ENCODE data around the gene CKAP5.

- TF ChIP-seq CTCF (conservative IDR thresholded peaks at IDR 0.05; ENCODE audit: low read length): no peak
- TF ChIP-seq EZH2phosphoT487 (IDR thresholded peaks at IDR 0.05; ENCODE audit: borderline replicate concordance): no peak
Observed at GRCh38 chr11:46845440-46845739, 690 bp downstream of the CKAP5 start.

Measured in Loucy (cell line).